ENCODE results near the gene SHROOM2.

Gene SHROOM2

GRCh38 chrX:9952300-9952699 lies 166.1 kb downstream of the SHROOM2 start:
- no peak for DNase-seq

GRCh38 chrX:9953396-9953795 lies 167.2 kb downstream of the SHROOM2 start:
- DNase-seq = no peak

GRCh38 chrX:9955506-9955905 lies 169.3 kb downstream of the SHROOM2 start:
- no peak for DNase-seq

DNA sequence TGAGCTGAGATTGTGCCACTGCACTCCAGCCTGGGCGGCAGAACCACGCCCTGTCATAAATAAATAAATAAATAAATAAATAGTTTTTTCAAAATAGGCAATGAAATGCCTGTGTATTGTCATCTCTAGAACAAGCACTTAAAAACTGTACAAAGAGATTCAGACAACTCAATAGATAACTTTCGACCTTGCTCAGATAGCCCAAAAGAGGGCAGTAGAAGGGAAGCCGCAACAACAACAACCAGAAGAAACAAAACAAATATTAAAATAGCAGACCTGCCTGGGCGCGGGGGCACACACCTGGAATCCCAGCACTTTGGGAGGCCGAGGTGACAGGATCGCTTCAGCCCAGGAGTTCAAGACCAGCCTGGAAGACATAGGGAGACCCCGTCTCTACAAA lies 171.5 kb downstream of the SHROOM2 start:
- DNase-seq = no peak

DNA sequence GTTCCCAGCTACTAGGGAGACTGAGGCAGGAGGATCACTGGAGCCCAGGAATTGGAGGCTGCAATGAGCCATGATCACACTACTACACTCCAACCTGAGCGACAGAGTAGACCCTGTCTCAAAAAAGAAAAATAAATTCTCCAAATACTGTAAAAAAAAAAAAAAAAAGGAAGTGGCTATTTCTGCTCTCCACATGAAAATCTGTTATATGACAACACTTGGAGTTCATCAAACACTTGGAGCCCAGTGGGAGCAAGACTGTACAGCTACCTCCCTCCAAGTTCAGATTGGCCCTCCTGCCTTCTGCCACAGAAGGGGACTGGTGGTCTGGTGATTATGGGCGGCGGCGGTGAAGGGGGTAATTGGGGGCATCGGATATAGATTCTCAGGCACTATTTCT lies 172.0 kb downstream of the SHROOM2 start:
- DNase-seq = no peak

- DNase-seq = no peak
These were observed 175.5 kb downstream of the SHROOM2 start for GRCh38 chrX:9961750-9962149.

DNA sequence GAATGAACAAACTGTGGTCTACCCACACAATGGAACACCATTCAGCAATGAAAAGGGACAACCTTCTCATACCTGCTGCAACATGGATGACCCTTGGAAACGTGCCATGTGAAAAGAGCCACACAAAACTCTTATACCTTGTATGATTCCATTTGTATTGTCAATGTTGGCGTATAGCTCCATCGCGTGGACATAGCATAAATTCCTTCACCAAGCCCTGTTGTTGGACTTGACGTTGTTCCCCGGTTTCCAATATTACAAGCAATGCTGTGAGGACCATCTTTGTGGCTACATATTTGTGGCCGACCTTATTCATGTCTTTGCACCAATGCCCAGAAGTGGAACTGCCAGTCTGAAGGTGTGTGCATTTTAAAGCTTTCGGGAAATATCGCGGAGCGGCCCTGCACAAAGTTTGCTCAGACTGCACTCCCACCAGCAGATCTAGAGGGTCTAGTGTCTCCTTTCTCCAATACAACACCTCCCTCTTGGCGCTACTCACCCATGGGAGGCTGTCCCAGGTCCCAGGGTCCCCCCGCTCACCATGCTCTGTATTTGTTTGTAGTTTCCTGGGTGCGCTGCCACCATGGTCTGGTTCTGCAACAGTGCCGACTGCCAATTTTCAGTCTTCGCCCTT lies 180.7 kb downstream of the SHROOM2 start, which contains the start of gene CLDN34:
Gene CLDN34, plus strand, starts transcription at position 584 of the 634 bp plus-strand sequence. Its CDS starts 0 bp downstream, at position 584.
- no peak for DNase-seq

GRCh38 chrX:9977635-9978034 lies 191.4 kb downstream of the SHROOM2 start:
- DNase-seq = no peak

- no peak for DNase-seq
These were observed 194.2 kb downstream of the SHROOM2 start for GRCh38 chrX:9980401-9980800.

DNA sequence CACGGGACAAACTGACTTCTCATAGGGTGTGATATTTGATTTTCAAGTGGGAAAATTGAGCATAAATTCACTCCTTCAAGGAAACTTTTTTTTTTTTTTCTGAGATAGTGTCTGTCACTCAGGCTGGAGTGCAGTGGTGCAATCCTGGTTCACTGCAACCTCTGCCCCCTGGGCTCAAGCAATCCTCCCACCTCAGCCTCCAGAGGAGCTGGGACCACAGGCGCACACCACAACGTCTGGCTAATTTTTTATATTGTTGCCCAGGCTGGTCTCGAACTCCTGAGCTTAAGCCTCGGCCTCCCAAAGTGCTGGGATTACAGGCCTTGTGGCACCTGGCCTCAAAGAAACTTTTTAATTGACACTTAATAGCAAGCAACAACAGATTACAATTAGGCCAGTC lies 194.7 kb downstream of the SHROOM2 start:
- DNase-seq = no peak

GRCh38 chrX:9983441-9983840 lies 197.2 kb downstream of the SHROOM2 start:
- no peak for DNase-seq

GRCh38 chrX:9983846-9984245 lies 197.6 kb downstream of the SHROOM2 start:
- DNase-seq = no peak

DNA sequence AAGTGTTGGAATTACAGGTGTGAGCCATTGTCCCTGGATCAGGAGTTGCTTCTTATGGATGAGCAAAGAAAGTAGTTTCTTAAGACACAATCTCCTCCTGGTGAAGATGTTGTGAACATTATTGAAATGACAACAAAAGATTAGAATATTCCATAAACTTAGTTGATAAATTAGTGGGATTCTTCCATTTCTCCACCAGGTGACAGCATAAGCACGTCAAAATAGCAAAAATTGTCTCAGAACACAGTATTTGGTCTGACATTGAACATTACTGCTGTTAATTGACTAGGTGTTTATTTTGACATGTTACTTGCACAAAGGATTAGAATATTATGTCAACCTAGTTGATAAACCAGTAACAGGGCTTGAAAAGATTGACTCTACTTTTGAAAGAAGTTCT lies 202.5 kb downstream of the SHROOM2 start:
- DNase-seq = no peak

- no peak for DNase-seq
These were observed 205.8 kb downstream of the SHROOM2 start for GRCh38 chrX:9992061-9992460.

GRCh38 chrX:9992724-9993123 lies 206.5 kb downstream of the SHROOM2 start:
- DNase-seq = no peak

GRCh38 chrX:9995855-9996339 lies 209.7 kb downstream of the SHROOM2 start:
- peak; percentile 54 for DNase-seq

GRCh38 chrX:9997041-9997440 lies 210.8 kb downstream of the SHROOM2 start:
- DNase-seq = no peak

DNA sequence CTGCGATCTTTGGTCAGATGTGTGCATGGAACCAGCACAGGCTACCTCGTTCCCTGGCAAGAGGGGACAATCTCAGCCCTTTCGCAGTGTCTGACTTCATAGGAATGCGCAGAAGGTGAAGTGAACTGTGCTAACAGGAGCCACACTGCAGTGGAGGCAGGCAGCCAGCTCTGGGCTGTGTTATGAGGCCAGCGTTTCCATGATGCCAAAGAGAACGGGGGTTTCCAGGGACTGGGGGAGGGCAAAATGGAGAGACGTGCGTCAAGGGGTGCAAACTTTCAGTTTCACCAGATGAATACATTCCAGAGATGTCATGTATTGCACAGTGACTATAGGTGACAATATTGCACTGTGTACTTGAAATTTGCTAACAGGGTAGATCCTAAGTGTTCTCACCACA lies 211.3 kb downstream of the SHROOM2 start:
- DNase-seq = no peak

Data from activated effector memory CD4-positive, alpha-beta T cell treated with Interleukin-2 at 50 U/mL for 16 hours (primary cell).